PFSK-1 (cell line): ENCODE results near the gene KRTAP5-1.

Experiments
- FOXP2 ChIP-seq: optimal IDR thresholded peaks from 2 replicates; pipeline ENCODE3; 2011; ENCODE audit warnings: borderline replicate concordance, control low read depth, inconsistent platforms; ENCODE audit not compliant: insufficient read depth; ENCODE audit errors: extremely low read length, extremely low read depth
- POLR2AphosphoS5 ChIP-seq: IDR thresholded peaks from 2 replicates; pipeline ENCODE4 v1.6.1; 2012; ENCODE audit warnings: low read depth, mild to moderate bottlenecking, control low read depth, low read length, moderate library complexity
- REST ChIP-seq, 2 experiments: IDR thresholded peaks; 2 replicates each; pipeline versions ENCODE4 v1.6.1 to v1.8.0; 2011 to 2012; ENCODE audit warnings: low read depth in 2 of 2, low read length in 2 of 2, control low read depth in 1 of 2, inconsistent platforms in 1 of 2, mild to moderate bottlenecking in 1 of 2, moderate library complexity in 1 of 2; ENCODE audit not compliant: insufficient read depth in 1 of 2
- SIN3A ChIP-seq: IDR thresholded peaks from 2 replicates; pipeline ENCODE4 v1.6.1; 2012; ENCODE audit warnings: mild to moderate bottlenecking, low read length, moderate library complexity, borderline replicate concordance; ENCODE audit not compliant: insufficient read depth
- TAF1 ChIP-seq: IDR thresholded peaks from 2 replicates; pipeline ENCODE4 v1.6.1; 2012; ENCODE audit warnings: low read length, control low read depth, borderline replicate concordance; ENCODE audit not compliant: insufficient read depth

DNA sequence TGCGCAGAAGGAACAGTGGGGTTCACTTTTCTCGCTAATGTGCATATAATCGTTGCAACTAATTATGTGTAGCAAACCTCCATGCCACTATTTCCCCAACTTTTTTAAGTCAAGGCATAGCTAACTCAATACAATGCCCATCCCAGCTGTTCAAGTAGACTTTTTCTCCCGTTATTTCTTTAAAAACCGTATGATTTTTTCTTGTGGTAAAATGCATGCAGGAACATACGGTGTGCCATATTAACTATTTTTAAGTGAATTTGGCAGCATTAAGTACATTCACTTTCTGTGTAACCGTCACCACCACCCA, 10.2 kb downstream of the KRTAP5-1 start:
- TF ChIP-seq REST (IDR thresholded peaks at IDR 0.05; ENCODE audit: insufficient read depth in 1 of 2, low read depth in 2 of 2, low read length in 2 of 2) (no peak), POLR2AphosphoS5 (no peak), TAF1 (no peak), SIN3A (no peak), FOXP2 (no peak)
